Body of pancreas (tissue), 4 donors: ENCODE measurements around the gene C5. TPM values are rescaled to one million over a fixed set of nuclear protein-coding genes. Genes with fewer than 3 reads are reported as not detected.

Source experiments
- ATAC-seq: fragments of 150-250 bp; one replicate; pipeline ENCODE4 v1.9.1; 2016
- DNase-seq, 4 donors: peaks; one replicate each; pipeline ENCODE4 v3.0.0-alpha.2; 2019
- H3K27ac ChIP-seq, 4 donors: fragments of 200-600 bp; sonication (generic); 1 replicate in 3 of 4; 2 replicates in 1 of 4; pipeline versions ENCODE4 v1.5.1 to v1.6.1; 2016 to 2019; ENCODE audit warnings: mild to moderate bottlenecking in 1 of 4, mixed read lengths in 1 of 4, moderate library complexity in 1 of 4
- H3K27me3 ChIP-seq, 2 donors: fragments of 200-600 bp; sonication (generic); one replicate each; pipeline ENCODE4 v1.6.0; 2016; ENCODE audit warnings: mild to moderate bottlenecking in 1 of 2
- H3K36me3 ChIP-seq, 2 donors: fragments of 200-600 bp; sonication (generic); replicated peaks in 1 of 2; 2 replicates each; pipeline ENCODE4 v1.5.1; 2016; ENCODE audit warnings: low read depth in 2 of 2; ENCODE audit not compliant: insufficient read depth in 1 of 2
- H3K4me1 ChIP-seq: fragments of 200-600 bp; sonication (generic); one replicate; pipeline ENCODE4 v1.6.0; 2016
- H3K4me3 ChIP-seq, 2 donors: fragments of 200-600 bp; sonication (generic); 1 replicate in 1 of 2; 2 replicates in 1 of 2; pipeline ENCODE4 v1.5.1; 2016 to 2019
- H3K9me3 ChIP-seq, 3 donors: fragments of 200-600 bp; sonication (generic); 1 replicate in 2 of 3; 2 replicates in 1 of 3; pipeline ENCODE4 v1.5.1; 2016
- CTCF ChIP-seq, 7 experiments: fragments of 450-650 bp in 4 of 7; fragments of 200-600 bp in 3 of 7; sonication (generic) in 3 of 7; IDR thresholded peaks; one replicate each; pipeline ENCODE4 v1.5.1; 2016 to 2019; ENCODE audit warnings: antibody characterized with exemption in 7 of 7
- POLR2A ChIP-seq, 3 donors: fragments of 450-650 bp; IDR thresholded peaks; one replicate each; pipeline ENCODE4 v1.6.1; 2016; ENCODE audit warnings: antibody characterized with exemption in 3 of 3, mild to moderate bottlenecking in 2 of 3
- WGBS, 2 donors: methylation state at CpG; one replicate each; pipeline ENCODE4 v1.1.5; 2017; 5-methylcytosine and 5-hydroxymethylcytosine counted together
- intact Hi-C: fragments of 100-400 bp; cut with DNase I; formaldehyde crosslinking; loops from one replicate; pipeline ENCODE4 v1.15.1; 2023
- total RNA-seq, 2 donors: library from RNA; depleted of rRNA; stranded (reverse); fragments of >200 nt; gene quantifications; one replicate each; pipeline ENCODE4 v1.1.0, GENCODE V29; 2016

The C5 gene
- total RNA-seq, 2 donors from 2014 or later = 7.3 to 16.1 TPM

DNA sequence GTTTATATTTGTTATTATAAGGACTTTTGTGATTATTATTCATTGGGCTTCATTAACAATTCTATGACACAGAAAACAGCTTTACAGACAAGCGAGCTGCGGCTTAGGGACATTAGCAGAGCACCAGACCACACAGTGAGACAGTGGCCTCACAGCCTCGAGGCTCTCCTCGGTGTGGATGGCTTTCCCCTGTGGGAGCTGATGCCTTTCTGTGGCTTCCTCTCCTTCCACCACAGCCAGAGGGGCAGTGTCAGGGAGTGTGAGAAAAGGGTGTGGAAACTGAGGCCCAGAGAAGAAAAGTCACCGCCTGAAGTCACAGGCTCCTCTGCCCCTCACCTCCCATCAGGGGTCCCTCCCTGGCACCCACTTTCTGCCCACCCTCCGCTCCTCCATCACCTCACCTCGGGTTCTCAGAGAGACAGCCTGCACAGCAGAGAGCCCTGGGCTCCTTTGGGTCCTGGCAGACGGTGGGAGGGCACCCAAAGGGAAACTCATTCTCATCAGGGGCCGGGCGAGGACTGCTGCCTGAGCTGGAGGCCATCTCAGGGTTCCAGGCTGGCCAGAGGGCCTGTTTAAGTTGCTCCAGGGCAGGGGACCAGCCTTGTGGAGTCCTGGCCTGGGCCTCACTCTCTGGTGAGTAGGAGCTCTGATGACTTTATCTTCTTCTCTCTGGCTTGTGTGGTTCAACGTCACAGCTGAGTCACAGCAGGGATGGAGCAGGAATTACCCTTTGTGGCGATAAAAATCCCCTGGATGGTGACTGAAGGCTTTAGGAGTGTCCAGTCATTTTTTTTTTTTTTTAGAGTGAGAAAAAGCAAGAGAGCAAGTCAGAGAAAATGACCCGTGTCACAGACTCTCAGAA, 124.3 kb downstream of the C5 start:
- DNase-seq (peak in 1 of 4 donors; percentile 53), ATAC-seq (no peak)
- peak overlapping the region in 3 of 4 donors; percentile 2 to 44 (median 43) for H3K27ac ChIP-seq
- H3K27me3 ChIP-seq = no peaks in the 10 kb centered on the region
- intact Hi-C loops = loop anchor here (5.0 kb wide), 1 partner anchor 48 kb away; the partner anchor contains the start of gene PHF19
- peaks cover 13% of the 10 kb centered on the region for H3K4me1 ChIP-seq
- H3K9me3 ChIP-seq = no peaks in the 10 kb centered on the region
- TF ChIP-seq POLR2A (IDR thresholded peaks at IDR 0.05) (peak in 2 of 3 donors; percentile 36 to 46), CTCF (IDR thresholded peaks at IDR 0.05) (no peak)
- H3K4me3 ChIP-seq = no peak overlapping the region
- 57 to 68% methylated on average over 13 of the region's 13 CpGs for WGBS, 2 donors
- H3K36me3 ChIP-seq = no peaks in the 10 kb centered on the region

DNA sequence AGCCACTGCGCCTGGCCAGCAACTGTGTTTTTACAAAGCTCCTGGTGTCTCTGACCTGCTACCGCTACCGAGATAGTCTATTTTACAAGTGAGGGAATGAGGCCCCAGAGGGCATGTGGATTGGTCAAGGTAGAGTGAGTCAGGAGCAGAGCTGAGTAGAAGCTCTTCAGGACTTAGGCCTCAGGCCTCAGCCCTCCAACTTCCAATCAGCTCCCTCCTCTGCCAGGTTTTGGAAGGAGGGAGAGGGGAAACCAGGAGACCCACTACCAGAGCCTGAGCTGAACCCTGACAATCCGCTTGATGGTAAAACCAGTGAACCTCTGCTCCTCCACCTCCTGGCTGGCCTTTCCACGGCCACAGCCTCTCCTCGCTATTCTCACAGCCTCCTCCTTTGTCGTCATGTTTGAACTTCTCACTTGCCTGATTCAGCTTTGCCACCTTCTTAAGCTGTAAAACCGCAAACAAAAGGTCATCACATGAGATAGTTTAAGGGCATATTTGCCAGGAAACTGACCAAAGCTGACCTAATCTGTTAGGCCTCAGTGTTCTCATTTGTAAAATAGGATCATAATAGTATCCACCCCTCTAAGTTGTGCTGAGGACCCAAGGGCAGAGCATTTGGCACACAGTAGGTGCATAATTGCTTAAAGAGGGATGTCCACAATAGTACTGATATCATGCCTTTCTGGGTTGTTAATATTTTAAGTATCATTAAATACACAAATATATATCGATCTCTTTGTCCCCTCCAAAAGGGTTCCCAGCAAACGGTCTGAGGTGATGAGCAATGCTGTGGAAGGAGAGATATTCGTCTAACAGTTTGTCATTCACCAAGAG, 125.2 kb downstream of the C5 start:
- Histone ChIP-seq H3K27ac (no peak overlapping the region), H3K4me1 (peaks cover 12% of the 10 kb centered on the region), H3K36me3 (no peaks in the 10 kb centered on the region), H3K27me3 (no peaks in the 10 kb centered on the region), H3K4me3 (no peak overlapping the region), H3K9me3 (no peaks in the 10 kb centered on the region)
- DNase-seq (no peak), ATAC-seq (no peak)
- intact Hi-C loops = loop anchor here (5.0 kb wide), 1 partner anchor 48 kb away; the partner anchor contains the start of gene PHF19
- no peak for TF ChIP-seq POLR2A (IDR thresholded peaks at IDR 0.05)
- no peak for TF ChIP-seq CTCF (IDR thresholded peaks at IDR 0.05)
- 73 to 83% methylated on average over 11 of the region's 11 CpGs for WGBS, 2 donors

GRCh38 chr9:120923620-120924328, 126.3 kb downstream of the C5 start:
- Histone ChIP-seq H3K27ac (no peak overlapping the region), H3K4me3 (no peak overlapping the region), H3K27me3 (no peaks in the 10 kb centered on the region), H3K36me3 (no peaks in the 10 kb centered on the region), H3K9me3 (no peaks in the 10 kb centered on the region), H3K4me1 (peaks cover 4% of the 10 kb centered on the region)
- DNase-seq = no peak
- no peak for ATAC-seq
- WGBS, 2 donors = 83 to 87% methylated on average over 11 of the region's 11 CpGs
- intact Hi-C loops = no loop called here
- TF ChIP-seq CTCF (IDR thresholded peaks at IDR 0.05) = no peak
- TF ChIP-seq POLR2A (IDR thresholded peaks at IDR 0.05) = no peak

- H3K36me3 ChIP-seq = no peaks in the 10 kb centered on the region
- H3K4me3 ChIP-seq = no peak overlapping the region
- no peak for TF ChIP-seq POLR2A (IDR thresholded peaks at IDR 0.05)
- TF ChIP-seq CTCF (IDR thresholded peaks at IDR 0.05) = no peak
- no peak for ATAC-seq
- no peaks in the 10 kb centered on the region for H3K27me3 ChIP-seq
- H3K4me1 ChIP-seq = no peaks in the 10 kb centered on the region
- intact Hi-C loops = no loop called here
- no peak for DNase-seq
- 52 to 53% methylated on average over 7 of the region's 7 CpGs for whole genome bisulfite sequencing, 2 donors
- H3K9me3 ChIP-seq = no peaks in the 10 kb centered on the region
- no peak overlapping the region for H3K27ac ChIP-seq
These were observed 127.5 kb downstream of the C5 start for GRCh38 chr9:120922404-120923195.
